ENCODE results near the gene TMEM45B.

DNA sequence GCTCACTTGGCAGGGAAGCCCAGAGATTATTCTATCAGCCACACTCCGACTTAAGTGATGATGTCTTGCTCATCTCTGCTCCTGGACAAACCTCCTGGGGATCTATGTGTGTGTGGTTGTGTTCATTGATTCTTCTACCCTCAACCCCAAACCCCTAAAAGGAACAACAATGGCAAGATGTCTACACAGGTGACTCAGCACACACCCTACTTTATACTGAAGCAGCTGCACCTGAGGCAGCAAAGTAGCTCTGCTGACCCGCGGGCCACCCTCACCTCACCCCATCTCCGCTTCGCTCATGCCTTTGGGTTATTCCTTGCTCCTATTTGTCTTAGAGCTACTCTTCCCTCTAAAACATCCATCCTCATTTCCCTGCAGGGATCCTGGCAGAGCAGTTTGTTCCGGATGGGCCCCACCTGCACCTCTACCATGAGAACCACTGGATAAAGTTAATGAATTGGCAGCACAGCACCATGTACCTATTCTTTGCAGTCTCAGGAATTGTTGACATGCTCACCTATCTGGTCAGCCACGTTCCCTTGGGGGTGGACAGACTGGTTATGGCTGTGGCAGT lies 38.7 kb downstream of the TMEM45B start:
- TF ChIP-seq POLR2A (IDR thresholded peaks at IDR 0.05) = no peak
- TF ChIP-seq, protein P1, sequence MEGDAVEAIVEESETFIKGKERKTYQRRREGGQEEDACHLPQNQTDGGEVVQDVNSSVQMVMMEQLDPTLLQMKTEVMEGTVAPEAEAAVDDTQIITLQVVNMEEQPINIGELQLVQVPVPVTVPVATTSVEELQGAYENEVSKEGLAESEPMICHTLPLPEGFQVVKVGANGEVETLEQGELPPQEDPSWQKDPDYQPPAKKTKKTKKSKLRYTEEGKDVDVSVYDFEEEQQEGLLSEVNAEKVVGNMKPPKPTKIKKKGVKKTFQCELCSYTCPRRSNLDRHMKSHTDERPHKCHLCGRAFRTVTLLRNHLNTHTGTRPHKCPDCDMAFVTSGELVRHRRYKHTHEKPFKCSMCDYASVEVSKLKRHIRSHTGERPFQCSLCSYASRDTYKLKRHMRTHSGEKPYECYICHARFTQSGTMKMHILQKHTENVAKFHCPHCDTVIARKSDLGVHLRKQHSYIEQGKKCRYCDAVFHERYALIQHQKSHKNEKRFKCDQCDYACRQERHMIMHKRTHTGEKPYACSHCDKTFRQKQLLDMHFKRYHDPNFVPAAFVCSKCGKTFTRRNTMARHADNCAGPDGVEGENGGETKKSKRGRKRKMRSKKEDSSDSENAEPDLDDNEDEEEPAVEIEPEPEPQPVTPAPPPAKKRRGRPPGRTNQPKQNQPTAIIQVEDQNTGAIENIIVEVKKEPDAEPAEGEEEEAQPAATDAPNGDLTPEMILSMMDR (IDR thresholded peaks at IDR 0.05) = no peak
- no peak for TF ChIP-seq POLR2AphosphoS5 (IDR thresholded peaks at IDR 0.05)
- no peak for TF ChIP-seq EP300 (IDR thresholded peaks at IDR 0.05)
